H1 (cell line): ENCODE measurements around the gene CTF1. TPM values are rescaled to one million over a fixed set of nuclear protein-coding genes. Genes with fewer than 3 reads are reported as not detected.
"Not testable (repeated sequence)": the region's sequence is repeated elsewhere in the genome, so short reads cannot be mapped to it uniquely, and the experiment has no call there.

Experiments used
- CTCF ChIA-PET: fragments of 300-600 bp; sonication (Branson Sonifier 250); formaldehyde crosslinking; loops from one replicate; lab custom pipeline; 2021; ENCODE audit not compliant: partially characterized antibody; lab: Charles Lee
- POLR2A ChIA-PET: fragments of 300-600 bp; sonication (Branson Sonifier 250); formaldehyde crosslinking; loops from one replicate; lab custom pipeline; 2021; ENCODE audit warnings: inconsistent platforms; ENCODE audit not compliant: partially characterized antibody; lab: Charles Lee
- DNase-seq, 2 experiments: peaks; one replicate each; pipeline versions ENCODE4 v3.0.0 to v3.0.0-alpha.2; 2010 to 2022; ENCODE audit warnings: low spot score in 2 of 2, low read depth in 1 of 2, mixed read lengths in 1 of 2
- FAIRE-seq: peaks from 2 replicates; lab custom pipeline; 2011; peaks lifted over from hg19 to GRCh38; lab: Jason Lieb, UNC
- H2AFZ ChIP-seq: 2 replicates; pipeline ENCODE4 v1.8.1; 2012; ENCODE audit warnings: low read length, inconsistent platforms
- H2AK5ac ChIP-seq: 2 replicates; pipeline ENCODE4 v1.6.1; 2013; ENCODE audit warnings: low read depth, low read length
- H2BK120ac ChIP-seq: replicated peaks from 2 replicates; pipeline ENCODE3; 2013; ENCODE audit warnings: low read depth, low read length, inconsistent platforms
- H2BK12ac ChIP-seq: 2 replicates; pipeline ENCODE4 v1.6.1; 2013; ENCODE audit warnings: low read depth, low read length
- H2BK15ac ChIP-seq: 2 replicates; pipeline ENCODE4 v1.6.1; 2013; ENCODE audit warnings: low read length
- H2BK20ac ChIP-seq: 2 replicates; pipeline ENCODE4 v1.6.1; 2013; ENCODE audit warnings: low read length
- H2BK5ac ChIP-seq: 2 replicates; pipeline ENCODE4 v1.6.1; 2013; ENCODE audit warnings: low read depth, low read length
- H3K14ac ChIP-seq: 2 replicates; pipeline ENCODE4 v1.6.1; 2013; ENCODE audit warnings: inconsistent platforms; ENCODE audit not compliant: insufficient read length
- H3K18ac ChIP-seq: 2 replicates; pipeline ENCODE4 v1.6.1; 2013; ENCODE audit warnings: low read length; ENCODE audit errors: extremely low read depth
- H3K23ac ChIP-seq: 2 replicates; pipeline ENCODE4 v1.6.1; 2013; ENCODE audit warnings: inconsistent platforms; ENCODE audit not compliant: insufficient read length
- H3K23me2 ChIP-seq: 2 replicates; pipeline ENCODE4 v1.6.1; 2013; ENCODE audit warnings: low read depth, low read length
- H3K27ac ChIP-seq: 2 replicates; pipeline ENCODE4 v1.6.1; 2011; ENCODE audit warnings: low read depth, low read length, inconsistent platforms
- H3K27me3 ChIP-seq, 4 experiments: replicated peaks in 1 of 4; 1 replicate in 1 of 4; 2 replicates in 3 of 4; pipeline versions ENCODE4 v1.6.1 to v1.8.1; 2011 to 2013; ENCODE audit warnings: low read length in 3 of 4, mild to moderate bottlenecking in 3 of 4, inconsistent platforms in 2 of 4, mixed read lengths in 2 of 4, moderate library complexity in 1 of 4; ENCODE audit not compliant: control insufficient read depth in 3 of 4, insufficient read depth in 3 of 4; ENCODE audit errors: extremely low read depth in 1 of 4
- H3K36me3 ChIP-seq, 4 experiments: 2 replicates each; pipeline versions ENCODE4 v1.6.1 to v1.8.1; 2011 to 2013; ENCODE audit warnings: mild to moderate bottlenecking in 4 of 4, low read length in 3 of 4, moderate library complexity in 2 of 4, control low read depth in 1 of 4, inconsistent platforms in 1 of 4; ENCODE audit not compliant: insufficient read depth in 4 of 4, control insufficient read depth in 2 of 4
- H3K4ac ChIP-seq: replicated peaks from 2 replicates; pipeline ENCODE3; 2013; ENCODE audit warnings: low read length, low read depth, mixed read lengths, inconsistent platforms; ENCODE audit not compliant: insufficient read length
- H3K4me1 ChIP-seq, 4 experiments: replicated peaks in 1 of 4; 1 replicate in 1 of 4; 2 replicates in 3 of 4; pipeline versions ENCODE4 v1.6.1 to v1.8.1; 2011 to 2013; ENCODE audit warnings: low read length in 3 of 4, inconsistent platforms in 2 of 4, mixed read lengths in 1 of 4; ENCODE audit not compliant: insufficient read depth in 4 of 4, control insufficient read depth in 3 of 4
- H3K4me2 ChIP-seq, 2 experiments: 2 replicates each; pipeline versions ENCODE4 v1.6.1 to v1.8.1; 2011 to 2013; ENCODE audit warnings: low read depth in 2 of 2, low read length in 2 of 2, control low read depth in 1 of 2, inconsistent platforms in 1 of 2, mild to moderate bottlenecking in 1 of 2; ENCODE audit not compliant: insufficient read depth in 1 of 2
- H3K4me3 ChIP-seq, 4 experiments: fragments of 200-600, 300-600 bp in 1 of 4; sonication (generic), shearing (Covaris generic), sonication (Bioruptor Twin) in 1 of 4; 2 replicates each; pipeline versions ENCODE4 v1.5.1 to v1.8.1; 2011 to 2016; ENCODE audit warnings: low read length in 4 of 4, low read depth in 3 of 4, control low read depth in 2 of 4, inconsistent platforms in 2 of 4, mild to moderate bottlenecking in 2 of 4, mixed read lengths in 1 of 4, moderate library complexity in 1 of 4; ENCODE audit not compliant: insufficient read depth in 2 of 4; ENCODE audit errors: extremely low read depth in 1 of 4
- H3K56ac ChIP-seq: replicated peaks from 2 replicates; pipeline ENCODE3; 2013; ENCODE audit warnings: low read depth, mild to moderate bottlenecking, mixed read lengths, low read length, inconsistent platforms; ENCODE audit not compliant: insufficient read length
- H3K79me1 ChIP-seq: 2 replicates; pipeline ENCODE4 v1.6.1; 2013; ENCODE audit warnings: low read depth, low read length, control low read depth
- H3K79me2 ChIP-seq, 2 experiments: 2 replicates each; pipeline versions ENCODE4 v1.6.1 to v1.8.1; 2012 to 2013; ENCODE audit warnings: low read length in 2 of 2, mild to moderate bottlenecking in 2 of 2, inconsistent platforms in 1 of 2; ENCODE audit not compliant: insufficient read depth in 2 of 2, control insufficient read depth in 1 of 2
- H3K9ac ChIP-seq, 4 experiments: replicated peaks in 1 of 4; 1 replicate in 1 of 4; 2 replicates in 3 of 4; pipeline versions ENCODE4 v1.6.1 to v1.8.1; 2011 to 2013; ENCODE audit warnings: low read depth in 3 of 4, low read length in 3 of 4, control low read depth in 2 of 4, mild to moderate bottlenecking in 2 of 4, moderate library complexity in 2 of 4, inconsistent platforms in 1 of 4; ENCODE audit errors: extremely low read depth in 1 of 4
- H3K9me3 ChIP-seq, 2 experiments: 2 replicates each; pipeline versions ENCODE4 v1.6.1 to v1.8.1; 2012 to 2013; ENCODE audit warnings: mild to moderate bottlenecking in 2 of 2, moderate library complexity in 2 of 2, control low read depth in 1 of 2, inconsistent platforms in 1 of 2, low read depth in 1 of 2, low read length in 1 of 2, mixed read lengths in 1 of 2; ENCODE audit not compliant: insufficient read depth in 2 of 2
- H4K20me1 ChIP-seq, 2 experiments: replicated peaks in 1 of 2; 2 replicates each; pipeline versions ENCODE3 to v1.8.1; 2011 to 2013; ENCODE audit warnings: inconsistent platforms in 2 of 2, low read length in 2 of 2, mild to moderate bottlenecking in 1 of 2; ENCODE audit not compliant: insufficient read depth in 2 of 2, control insufficient read depth in 1 of 2
- H4K5ac ChIP-seq: 2 replicates; pipeline ENCODE4 v1.6.1; 2013; ENCODE audit warnings: low read length, low read depth, mixed read lengths, inconsistent platforms; ENCODE audit not compliant: insufficient read length
- H4K8ac ChIP-seq: 2 replicates; pipeline ENCODE4 v1.8.0; 2013; ENCODE audit warnings: mild to moderate bottlenecking, moderate library complexity, low read length, inconsistent platforms; ENCODE audit not compliant: insufficient read depth; ENCODE audit errors: extremely low read depth
- H4K91ac ChIP-seq: replicated peaks from 2 replicates; pipeline ENCODE3; 2013; ENCODE audit warnings: low read length, mixed read lengths, inconsistent platforms; ENCODE audit not compliant: insufficient read length
- WGBS, 2 experiments: shearing (Covaris generic) in 1 of 2; methylation state at CpG; one replicate each; pipeline versions ENCODE4 v1.1.6 to v1.1.7; 2013 to 2015; ENCODE audit warnings: low lambda C conversion rate in 2 of 2, mixed read lengths in 2 of 2, inconsistent platforms in 1 of 2, low coverage in 1 of 2, missing lambda C conversion rate in 1 of 2; ENCODE audit not compliant: insufficient replicate concordance in 2 of 2, insufficient coverage in 1 of 2, insufficient read length in 1 of 2; ENCODE audit errors: extremely low coverage in 1 of 2, missing lambda C conversion rate in 1 of 2; 5-methylcytosine and 5-hydroxymethylcytosine counted together
- polyA plus RNA-seq, 7 experiments: library from polyadenylated mRNA; depleted of rRNA in 3 of 7; stranded (reverse) in 5 of 7; unstranded in 2 of 7; fragments of >200 nt in 5 of 7; fragments of 200-250 nt in 2 of 7; gene quantifications; 1 replicate in 5 of 7; 2 replicates in 1 of 7; 4 replicates in 1 of 7; pipeline versions ENCODE4 v1.2.1 to v1.2.3, GENCODE V29; 2011 to 2013; ENCODE audit warnings: missing spikeins in 2 of 7, mixed read lengths in 2 of 7
- total RNA-seq: library from RNA; stranded (reverse); fragmentation: NEBNext Ultra II Directional; extraction: Animal tissue kit (Norgen Biotek cat#: 25700); gene quantifications from 2 replicates; pipeline ENCODE4 v1.2.1, GENCODE V29; 2021

Gene CTF1
- total and polyA plus RNA-seq, 2 of the 8 experiments (the other 6 are each of a cell fraction or from before 2014, with no cell fraction given) = 0.97 to 3.4 TPM

DNA sequence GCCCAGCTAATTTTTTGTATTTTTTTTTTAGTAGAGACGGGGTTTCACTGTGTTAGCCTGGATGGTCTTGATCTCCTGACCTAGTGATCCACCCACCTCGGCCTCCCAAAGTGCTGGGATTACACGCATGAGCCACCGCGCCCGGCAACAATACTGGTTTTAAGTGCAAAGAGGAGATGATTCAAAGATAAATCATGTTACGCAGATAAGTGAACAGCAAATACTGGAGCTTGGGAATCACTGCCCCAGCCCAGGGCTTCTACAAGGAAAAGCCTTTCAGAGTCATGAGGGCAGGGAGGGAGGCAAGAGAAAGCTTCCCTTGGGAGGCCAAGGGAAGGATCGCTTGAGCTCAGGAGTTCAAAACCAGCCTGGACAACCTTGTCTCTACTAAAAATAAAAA lies 43.2 kb downstream of the CTF1 start:
- 95% methylated on average over 8 of the region's 8 CpGs; no CpG with 5 or more reads in 1 of the 2 experiments for WGBS, 2 experiments
- H2BK12ac ChIP-seq, H3K79me2 ChIP-seq, H3K9ac ChIP-seq, FAIRE-seq, H3K4me3 ChIP-seq, H2AFZ ChIP-seq, H3K27me3 ChIP-seq, H4K8ac ChIP-seq, H3K9me3 ChIP-seq, H2AK5ac ChIP-seq, H3K4me1 ChIP-seq, H3K18ac ChIP-seq, H4K5ac ChIP-seq, H2BK5ac ChIP-seq, H3K23me2 ChIP-seq, H4K91ac ChIP-seq, H3K4me2 ChIP-seq, H2BK120ac ChIP-seq, H3K27ac ChIP-seq, H3K23ac ChIP-seq, H2BK20ac ChIP-seq, H3K79me1 ChIP-seq, H3K4ac ChIP-seq, DNase-seq, H2BK15ac ChIP-seq, H3K56ac ChIP-seq, H3K14ac ChIP-seq: not testable (repeated sequence)
- Histone ChIP-seq H3K36me3 (peaks cover 16 to 32% (median 18%) of the 10 kb centered on the region in 4 experiments; a peak in 7 of 8 replicates), H4K20me1 (peaks cover 7 to 21% of the 10 kb centered on the region in 2 experiments)
- ChIA-PET CTCF (interaction anchor here (1.1 to 4.5 kb wide), 3 partner anchors 10 to 94 kb away, joined by 3 to 20 read pairs (median 6); no protein-coding TSS in a partner anchor), POLR2A (interaction anchor here (1.3 to 12.0 kb wide), 4 partner anchors 7 to 14 kb away, joined by 5 to 105 read pairs (median 21); partner anchors contain the start of genes FBXL19 and ORAI3)
